ENCODE results near the gene CELSR2.

Gene CELSR2

GRCh38 chr1:109246141-109246551 lies 3.2 kb upstream of the CELSR2 start:
- H3K4me3 ChIP-seq (replicated peaks in 1 of 2; ENCODE audit: low read depth in 2 of 2, low read length in 2 of 2), result no peak overlapping the region
- no peak for TF ChIP-seq CTCF (IDR thresholded peaks at IDR 0.05; ENCODE audit: low read depth, low read length)
- no peak for DNase-seq (ENCODE audit: low read depth in 2 of 2)

GRCh38 chr1:109247401-109248365 lies 1.7 kb upstream of the CELSR2 start:
- TF ChIP-seq CTCF (IDR thresholded peaks at IDR 0.05; ENCODE audit: low read depth, low read length), result no peak
- H3K4me3 ChIP-seq (replicated peaks in 1 of 2; ENCODE audit: low read depth in 2 of 2, low read length in 2 of 2), result no peak overlapping the region

GRCh38 chr1:109248444-109248796 lies 919 bp upstream of the CELSR2 start:
- DNase-seq (ENCODE audit: low read depth in 2 of 2), result no peak
- TF ChIP-seq CTCF (IDR thresholded peaks at IDR 0.05; ENCODE audit: low read depth, low read length), result no peak
- no peak overlapping the region for H3K4me3 ChIP-seq (replicated peaks in 1 of 2; ENCODE audit: low read depth in 2 of 2, low read length in 2 of 2)

More at GRCh38 chr1:109247401-109248365, 1.7 kb upstream of the CELSR2 start:
- no peak for DNase-seq (ENCODE audit: low read depth in 2 of 2)

- H3K4me3 ChIP-seq (replicated peaks in 1 of 2; ENCODE audit: low read depth in 2 of 2, low read length in 2 of 2), result peak overlapping the region; percentile 27 to 36
- no peak for DNase-seq (ENCODE audit: low read depth in 2 of 2)
- TF ChIP-seq CTCF (IDR thresholded peaks at IDR 0.05; ENCODE audit: low read depth, low read length), result no peak
Measured at GRCh38 chr1:109249654-109250401, 489 bp downstream of the CELSR2 start.

GRCh38 chr1:109250454-109251276 lies 1.3 kb downstream of the CELSR2 start:
- no peak overlapping the region for H3K4me3 ChIP-seq (replicated peaks in 1 of 2; ENCODE audit: low read depth in 2 of 2, low read length in 2 of 2)
- no peak for TF ChIP-seq CTCF (IDR thresholded peaks at IDR 0.05; ENCODE audit: low read depth, low read length)
- DNase-seq (ENCODE audit: low read depth in 2 of 2), result no peak

All from cardiac fibroblast (primary cell).